Medulla oblongata (tissue), 1 donor: ENCODE data around the gene RAP1GDS1.
"Not testable (repeated sequence)": the region's sequence is repeated elsewhere in the genome, so short reads cannot be mapped to it uniquely, and the experiment has no call there.

Source experiments
- DNase-seq: peaks from one replicate; pipeline ENCODE4 v3.0.0-alpha.2; 2015; ENCODE audit errors: extremely low spot score

The RAP1GDS1 gene

GRCh38 chr4:98288671-98289070 is 27.5 kb downstream of the RAP1GDS1 start:
- DNase-seq: not testable (repeated sequence)

GRCh38 chr4:98289375-98289774 is 28.2 kb downstream of the RAP1GDS1 start:
- no peak for DNase-seq

- no peak for DNase-seq
Measured at GRCh38 chr4:98290511-98290910, 29.3 kb downstream of the RAP1GDS1 start.

- DNase-seq: peak; percentile 44
Measured at GRCh38 chr4:98293104-98293887, 32.1 kb downstream of the RAP1GDS1 start.

GRCh38 chr4:98298022-98298421 is 36.8 kb downstream of the RAP1GDS1 start:
- DNase-seq: no peak

GRCh38 chr4:98300706-98301105 is 39.5 kb downstream of the RAP1GDS1 start:
- no peak for DNase-seq

- DNase-seq: no peak
Measured at GRCh38 chr4:98305576-98305975, 44.4 kb downstream of the RAP1GDS1 start.

GRCh38 chr4:98310867-98311266 is 49.7 kb downstream of the RAP1GDS1 start:
- no peak for DNase-seq

- DNase-seq: no peak
Measured at GRCh38 chr4:98311656-98312055, 50.5 kb downstream of the RAP1GDS1 start.

GRCh38 chr4:98314791-98315565 is 53.8 kb downstream of the RAP1GDS1 start:
- no peak for DNase-seq

GRCh38 chr4:98318521-98318920 is 57.3 kb downstream of the RAP1GDS1 start:
- no peak for DNase-seq

GRCh38 chr4:98319021-98319420 is 57.8 kb downstream of the RAP1GDS1 start:
- no peak for DNase-seq

GRCh38 chr4:98326168-98326567 is 65.0 kb downstream of the RAP1GDS1 start:
- DNase-seq: no peak

GRCh38 chr4:98327694-98328093 is 66.5 kb downstream of the RAP1GDS1 start:
- no peak for DNase-seq

- not testable (repeated sequence) for DNase-seq
Measured at GRCh38 chr4:98329879-98330640, 68.9 kb downstream of the RAP1GDS1 start.

- DNase-seq: no peak
Measured at GRCh38 chr4:98332017-98332416, 70.8 kb downstream of the RAP1GDS1 start.

GRCh38 chr4:98334461-98334860 is 73.3 kb downstream of the RAP1GDS1 start:
- no peak for DNase-seq

- no peak for DNase-seq
Measured at GRCh38 chr4:98338761-98339438, 77.7 kb downstream of the RAP1GDS1 start.

- no peak for DNase-seq
Measured at GRCh38 chr4:98341309-98341708, 80.1 kb downstream of the RAP1GDS1 start.

GRCh38 chr4:98343626-98344025 is 82.4 kb downstream of the RAP1GDS1 start:
- no peak for DNase-seq

GRCh38 chr4:98345838-98346237 is 84.7 kb downstream of the RAP1GDS1 start:
- DNase-seq: no peak

- no peak for DNase-seq
Measured at GRCh38 chr4:98352396-98352795, 91.2 kb downstream of the RAP1GDS1 start.
